HFF-Myc (cell line): Measurements from ENCODE around the gene AVPR2.

ENCODE experiments used
- DNase-seq: peaks from one replicate; pipeline ENCODE4 v3.0.0-alpha.2; 2011; ENCODE audit warnings: low read depth; ENCODE audit errors: extremely low read depth
- H3K4me3 ChIP-seq: replicated peaks from 2 replicates; pipeline ENCODE4 v1.5.1; 2011; ENCODE audit warnings: low read depth, mild to moderate bottlenecking, control low read depth, low read length
- CTCF ChIP-seq: IDR thresholded peaks from 2 replicates; pipeline ENCODE4 v1.5.1; 2012; ENCODE audit warnings: mild to moderate bottlenecking, low read depth, low read length, control low read depth; ENCODE audit errors: missing control alignments

Gene AVPR2

GRCh38 chrX:153885208-153885787, 19.2 kb upstream of the AVPR2 start:
- no peak overlapping the region for H3K4me3 ChIP-seq
- TF ChIP-seq CTCF = no peak
- no peak for DNase-seq

- H3K4me3 ChIP-seq = no peak within 1 kb of the TSS
- no peak for DNase-seq
- TF ChIP-seq CTCF = no peak
Measured at GRCh38 chrX:153885968-153886903, 18.2 kb upstream of the AVPR2 start, which contains the start of gene L1CAM. Gene L1CAM (minus strand): TSS chrX:153886173. CDS start chrX:153875836, 10,337 bp downstream.

- no peak overlapping the region for H3K4me3 ChIP-seq
- no peak for DNase-seq
- TF ChIP-seq CTCF = no peak
Measured at GRCh38 chrX:153886915-153887314, 17.6 kb upstream of the AVPR2 start.

- no peak for DNase-seq
- TF ChIP-seq CTCF = no peak
- no peak overlapping the region for H3K4me3 ChIP-seq
Measured at GRCh38 chrX:153887385-153887784, 17.1 kb upstream of the AVPR2 start.

- DNase-seq = no peak
- no peak for TF ChIP-seq CTCF
- no peak overlapping the region for H3K4me3 ChIP-seq
Measured at GRCh38 chrX:153888344-153888743, 16.1 kb upstream of the AVPR2 start.

- H3K4me3 ChIP-seq = no peak overlapping the region
- no peak for DNase-seq
- no peak for TF ChIP-seq CTCF
Measured at GRCh38 chrX:153889123-153889522, 15.3 kb upstream of the AVPR2 start.
